Measurements from ENCODE around the gene KCNIP1. TPM values are rescaled to one million over a fixed set of nuclear protein-coding genes. Genes with fewer than 3 reads are reported as not detected.

The KCNIP1 gene
- polyA plus RNA-seq, 3 donors, result not detected

GRCh38 chr5:170630711-170631141 lies 126.9 kb downstream of the KCNIP1 start:
- peaks cover 0 to 6% of the 10 kb centered on the region in 2 donors for H3K27me3 ChIP-seq (ENCODE audit: control insufficient read depth in 2 of 2, insufficient read depth in 2 of 2, low read length in 2 of 2)
- Mint-ChIP-seq H3K27me3 (ENCODE audit: low read depth in 3 of 3) (peaks cover 9 to 23% (median 22%) of the 10 kb centered on the region in 3 donors), H3K9me3 (no peaks in the 10 kb centered on the region), H3K27ac (no peak overlapping the region), H3K36me3 (no peaks in the 10 kb centered on the region), H3K4me1 (peaks cover 20% of the 10 kb centered on the region), H3K4me3 (no peak overlapping the region)
- no peak overlapping the region for H3K27ac ChIP-seq (ENCODE audit: low read depth in 1 of 2, low read length in 2 of 2)
- H3K4me1 ChIP-seq (ENCODE audit: control insufficient read depth in 1 of 2, insufficient read depth in 2 of 2, low read length in 2 of 2), result peaks cover 12% of the 10 kb centered on the region in 2 donors
- H3K79me2 ChIP-seq (ENCODE audit: insufficient read depth, low read length), result no peaks in the 10 kb centered on the region
- H4K20me1 ChIP-seq (ENCODE audit: insufficient read depth, low read length), result no peaks in the 10 kb centered on the region
- no peak overlapping the region for H2AFZ ChIP-seq (ENCODE audit: insufficient read depth, low read depth, low read length, poor library complexity, severe bottlenecking)
- no peak overlapping the region for H3K9ac ChIP-seq (ENCODE audit: insufficient read depth, low read length, poor library complexity, severe bottlenecking)
- H3K36me3 ChIP-seq (replicated peaks in 1 of 2; ENCODE audit: control insufficient read depth in 1 of 2, insufficient read depth in 2 of 2, low read length in 2 of 2), result no peaks in the 10 kb centered on the region
- H3K4me3 ChIP-seq (replicated peaks in 1 of 3; ENCODE audit: low read depth in 2 of 3, low read length in 3 of 3), result no peak overlapping the region
- no peaks in the 10 kb centered on the region for H3K9me3 ChIP-seq (replicated peaks in 1 of 2; ENCODE audit: control insufficient read depth in 1 of 2, insufficient read depth in 1 of 2, low read length in 2 of 2)
- intact Hi-C loops (cut with micrococcal nuclease), result loop anchor here (2.0 to 10.0 kb wide), 3 partner anchors 196 to 406 kb away; no protein-coding TSS in a partner anchor
- no CpG with 5 or more reads among the region's 3 CpGs for WGBS (ENCODE audit: insufficient coverage)
- H3K4me2 ChIP-seq (replicated peaks; ENCODE audit: extremely low read depth, low read length, poor library complexity, severe bottlenecking), result no peak overlapping the region
- TF ChIP-seq, protein P1, sequence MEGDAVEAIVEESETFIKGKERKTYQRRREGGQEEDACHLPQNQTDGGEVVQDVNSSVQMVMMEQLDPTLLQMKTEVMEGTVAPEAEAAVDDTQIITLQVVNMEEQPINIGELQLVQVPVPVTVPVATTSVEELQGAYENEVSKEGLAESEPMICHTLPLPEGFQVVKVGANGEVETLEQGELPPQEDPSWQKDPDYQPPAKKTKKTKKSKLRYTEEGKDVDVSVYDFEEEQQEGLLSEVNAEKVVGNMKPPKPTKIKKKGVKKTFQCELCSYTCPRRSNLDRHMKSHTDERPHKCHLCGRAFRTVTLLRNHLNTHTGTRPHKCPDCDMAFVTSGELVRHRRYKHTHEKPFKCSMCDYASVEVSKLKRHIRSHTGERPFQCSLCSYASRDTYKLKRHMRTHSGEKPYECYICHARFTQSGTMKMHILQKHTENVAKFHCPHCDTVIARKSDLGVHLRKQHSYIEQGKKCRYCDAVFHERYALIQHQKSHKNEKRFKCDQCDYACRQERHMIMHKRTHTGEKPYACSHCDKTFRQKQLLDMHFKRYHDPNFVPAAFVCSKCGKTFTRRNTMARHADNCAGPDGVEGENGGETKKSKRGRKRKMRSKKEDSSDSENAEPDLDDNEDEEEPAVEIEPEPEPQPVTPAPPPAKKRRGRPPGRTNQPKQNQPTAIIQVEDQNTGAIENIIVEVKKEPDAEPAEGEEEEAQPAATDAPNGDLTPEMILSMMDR (IDR thresholded peaks at IDR 0.05), result no peak
- peak; percentile 25 to 67 (median 57) for DNase-seq

- H4K20me1 ChIP-seq (ENCODE audit: insufficient read depth, low read length), result no peaks in the 10 kb centered on the region
- Mint-ChIP-seq H3K4me3 (no peak overlapping the region), H3K36me3 (no peaks in the 10 kb centered on the region), H3K4me1 (peaks cover 20% of the 10 kb centered on the region), H3K27ac (no peak overlapping the region), H3K27me3 (ENCODE audit: low read depth in 3 of 3) (peaks cover 12 to 25% (median 23%) of the 10 kb centered on the region in 3 donors), H3K9me3 (no peaks in the 10 kb centered on the region)
- TF ChIP-seq, protein P1 (IDR thresholded peaks at IDR 0.05), result no peak
- 80% methylated on average over 16 of the region's 16 CpGs for WGBS (ENCODE audit: insufficient coverage)
- no peaks in the 10 kb centered on the region for H3K79me2 ChIP-seq (ENCODE audit: insufficient read depth, low read length)
- H3K27me3 ChIP-seq (ENCODE audit: control insufficient read depth in 2 of 2, insufficient read depth in 2 of 2, low read length in 2 of 2), result peaks cover 0 to 6% of the 10 kb centered on the region in 2 donors
- DNase-seq, result no peak
- H2AFZ ChIP-seq (ENCODE audit: insufficient read depth, low read depth, low read length, poor library complexity, severe bottlenecking), result no peak overlapping the region
- H3K4me2 ChIP-seq (replicated peaks; ENCODE audit: extremely low read depth, low read length, poor library complexity, severe bottlenecking), result no peak overlapping the region
- no peak overlapping the region for H3K27ac ChIP-seq (ENCODE audit: low read depth in 1 of 2, low read length in 2 of 2)
- peaks cover 12% of the 10 kb centered on the region in 2 donors for H3K4me1 ChIP-seq (ENCODE audit: control insufficient read depth in 1 of 2, insufficient read depth in 2 of 2, low read length in 2 of 2)
- no peaks in the 10 kb centered on the region for H3K9me3 ChIP-seq (replicated peaks in 1 of 2; ENCODE audit: control insufficient read depth in 1 of 2, insufficient read depth in 1 of 2, low read length in 2 of 2)
- H3K9ac ChIP-seq (ENCODE audit: insufficient read depth, low read length, poor library complexity, severe bottlenecking), result no peak overlapping the region
- H3K4me3 ChIP-seq (replicated peaks in 1 of 3; ENCODE audit: low read depth in 2 of 3, low read length in 3 of 3), result no peak overlapping the region
- intact Hi-C loops (cut with micrococcal nuclease), result loop anchor here (2.0 to 10.0 kb wide), 3 partner anchors 197 to 407 kb away; no protein-coding TSS in a partner anchor
- H3K36me3 ChIP-seq (replicated peaks in 1 of 2; ENCODE audit: control insufficient read depth in 1 of 2, insufficient read depth in 2 of 2, low read length in 2 of 2), result no peaks in the 10 kb centered on the region
These were observed 127.8 kb downstream of the KCNIP1 start for GRCh38 chr5:170631466-170632195.
